Stimulated activated naive CD4-positive, alpha-beta T cell treated with Interleukin-2 at 50 U/mL for 16 hours (primary cell): ENCODE measurements around the gene LRFN4.

Source experiments
- DNase-seq: peaks from one replicate; lab custom pipeline; 2025; lab: John Stamatoyannopoulos, UW

LRFN4 gene

GRCh38 chr11:66870616-66871520 lies 14.0 kb downstream of the LRFN4 start:
- no peak for DNase-seq

GRCh38 chr11:66871521-66871901 lies 14.6 kb downstream of the LRFN4 start:
- DNase-seq: no peak

GRCh38 chr11:66874232-66874631 lies 17.4 kb downstream of the LRFN4 start:
- no peak for DNase-seq

GRCh38 chr11:66875378-66875777 lies 18.5 kb downstream of the LRFN4 start:
- no peak for DNase-seq

GRCh38 chr11:66877588-66878385 lies 20.9 kb downstream of the LRFN4 start:
- no peak for DNase-seq

- DNase-seq: no peak
These were observed 21.6 kb downstream of the LRFN4 start for GRCh38 chr11:66878474-66878873.

GRCh38 chr11:66879000-66879399 lies 22.1 kb downstream of the LRFN4 start:
- no peak for DNase-seq

- DNase-seq: no peak
These were observed 22.7 kb downstream of the LRFN4 start for GRCh38 chr11:66879583-66879982.

GRCh38 chr11:66879999-66880398 lies 23.1 kb downstream of the LRFN4 start:
- DNase-seq: no peak

GRCh38 chr11:66880496-66881450 lies 23.9 kb downstream of the LRFN4 start:
- no peak for DNase-seq

GRCh38 chr11:66881451-66881835 lies 24.6 kb downstream of the LRFN4 start:
- DNase-seq: no peak

- no peak for DNase-seq
These were observed 25.1 kb downstream of the LRFN4 start for GRCh38 chr11:66881927-66882452.

- DNase-seq: no peak
These were observed 25.7 kb downstream of the LRFN4 start for GRCh38 chr11:66882561-66883015.

- peak; percentile 43 for DNase-seq
These were observed 26.4 kb downstream of the LRFN4 start for GRCh38 chr11:66883016-66883965.

- no peak for DNase-seq
These were observed 27.6 kb downstream of the LRFN4 start for GRCh38 chr11:66884443-66884842.

GRCh38 chr11:66885469-66885868 lies 28.6 kb downstream of the LRFN4 start:
- no peak for DNase-seq

- no peak for DNase-seq
These were observed 29.1 kb downstream of the LRFN4 start for GRCh38 chr11:66885950-66886440.

- DNase-seq: no peak
These were observed 29.9 kb downstream of the LRFN4 start for GRCh38 chr11:66886671-66887221.

GRCh38 chr11:66887526-66887925 lies 30.7 kb downstream of the LRFN4 start:
- no peak for DNase-seq

- no peak for DNase-seq
These were observed 31.4 kb downstream of the LRFN4 start for GRCh38 chr11:66888282-66888681.
